Measurements from ENCODE around the gene BCAS3.

BCAS3 gene

GRCh38 chr17:61340431-61341209 lies 663.0 kb downstream of the BCAS3 start:
- Histone ChIP-seq H2BK12ac (ENCODE audit: low read length) (no peak overlapping the region), H3K27me3 (ENCODE audit: insufficient read depth, low read length) (no peaks in the 10 kb centered on the region), H2AFZ (ENCODE audit: insufficient read depth, low read length, poor library complexity) (no peak overlapping the region), H3K4ac (ENCODE audit: low read depth, low read length) (no peak overlapping the region), H3K14ac (ENCODE audit: low read length) (no peak overlapping the region), H2AK5ac (ENCODE audit: low read length) (no peak overlapping the region), H3K4me3 (ENCODE audit: low read depth, low read length) (no peak overlapping the region), H4K91ac (ENCODE audit: low read depth, low read length) (no peak overlapping the region), H3K27ac (ENCODE audit: low read depth, low read length) (no peak overlapping the region), H4K8ac (ENCODE audit: low read depth, low read length) (no peak overlapping the region), H3K23ac (ENCODE audit: low read length) (no peak overlapping the region), H3K9ac (ENCODE audit: low read length) (no peak overlapping the region), H3K4me1 (ENCODE audit: control insufficient read depth in 1 of 2, insufficient read depth in 2 of 2, low read length in 2 of 2) (no peaks in the 10 kb centered on the region), H2BK5ac (ENCODE audit: low read depth, low read length, poor library complexity) (no peak overlapping the region), H3K79me2 (ENCODE audit: control insufficient read depth, insufficient read depth, low read length, poor library complexity) (no peaks in the 10 kb centered on the region), H3K79me1 (ENCODE audit: low read length) (no peaks in the 10 kb centered on the region), H3K18ac (ENCODE audit: low read length) (no peak overlapping the region), H3K36me3 (ENCODE audit: control insufficient read depth in 1 of 2, insufficient read depth in 2 of 2, low read length in 2 of 2) (no peaks in the 10 kb centered on the region), H3K4me2 (ENCODE audit: low read length) (no peak overlapping the region), H4K12ac (ENCODE audit: low read depth, low read length) (no peak overlapping the region), H3K9me3 (ENCODE audit: insufficient read depth, low read depth, low read length) (no peaks in the 10 kb centered on the region), H2BK120ac (ENCODE audit: insufficient read depth, low read length, poor library complexity) (no peak overlapping the region)
- no peak for DNase-seq
- no CpG with 5 or more reads among the region's 13 CpGs for WGBS (ENCODE audit: extremely low coverage, insufficient coverage, insufficient read length)

- Histone ChIP-seq H3K9ac (ENCODE audit: low read length) (no peak overlapping the region), H2AK5ac (ENCODE audit: low read length) (no peak overlapping the region), H3K27me3 (ENCODE audit: insufficient read depth, low read length) (no peaks in the 10 kb centered on the region), H3K27ac (ENCODE audit: low read depth, low read length) (no peak overlapping the region), H3K36me3 (ENCODE audit: control insufficient read depth in 1 of 2, insufficient read depth in 2 of 2, low read length in 2 of 2) (no peaks in the 10 kb centered on the region), H4K8ac (ENCODE audit: low read depth, low read length) (no peak overlapping the region), H3K4me2 (ENCODE audit: low read length) (no peak overlapping the region), H4K12ac (ENCODE audit: low read depth, low read length) (no peak overlapping the region), H3K14ac (ENCODE audit: low read length) (no peak overlapping the region), H3K79me2 (ENCODE audit: control insufficient read depth, insufficient read depth, low read length, poor library complexity) (no peaks in the 10 kb centered on the region), H2BK5ac (ENCODE audit: low read depth, low read length, poor library complexity) (no peak overlapping the region), H3K4me1 (ENCODE audit: control insufficient read depth in 1 of 2, insufficient read depth in 2 of 2, low read length in 2 of 2) (no peaks in the 10 kb centered on the region), H2AFZ (ENCODE audit: insufficient read depth, low read length, poor library complexity) (no peak overlapping the region), H3K23ac (ENCODE audit: low read length) (no peak overlapping the region), H3K79me1 (ENCODE audit: low read length) (no peaks in the 10 kb centered on the region), H2BK120ac (ENCODE audit: insufficient read depth, low read length, poor library complexity) (no peak overlapping the region), H2BK12ac (ENCODE audit: low read length) (no peak overlapping the region), H3K18ac (ENCODE audit: low read length) (no peak overlapping the region), H3K4ac (ENCODE audit: low read depth, low read length) (no peak overlapping the region), H3K4me3 (ENCODE audit: low read depth, low read length) (no peak overlapping the region), H4K91ac (ENCODE audit: low read depth, low read length) (no peak overlapping the region), H3K9me3 (ENCODE audit: insufficient read depth, low read depth, low read length) (no peaks in the 10 kb centered on the region)
- DNase-seq: no peak
- WGBS (ENCODE audit: extremely low coverage, insufficient coverage, insufficient read length): no CpG with 5 or more reads among the region's 6 CpGs
These were observed 665.9 kb downstream of the BCAS3 start for GRCh38 chr17:61343576-61343975.

- Histone ChIP-seq H3K4me3 (ENCODE audit: low read depth, low read length) (no peak overlapping the region), H3K4me2 (ENCODE audit: low read length) (no peak overlapping the region), H4K91ac (ENCODE audit: low read depth, low read length) (no peak overlapping the region), H3K4me1 (ENCODE audit: control insufficient read depth in 1 of 2, insufficient read depth in 2 of 2, low read length in 2 of 2) (no peaks in the 10 kb centered on the region), H2BK5ac (ENCODE audit: low read depth, low read length, poor library complexity) (no peak overlapping the region), H3K27me3 (ENCODE audit: insufficient read depth, low read length) (no peaks in the 10 kb centered on the region), H3K79me2 (ENCODE audit: control insufficient read depth, insufficient read depth, low read length, poor library complexity) (no peaks in the 10 kb centered on the region), H3K14ac (ENCODE audit: low read length) (no peak overlapping the region), H3K79me1 (ENCODE audit: low read length) (no peaks in the 10 kb centered on the region), H3K4ac (ENCODE audit: low read depth, low read length) (no peak overlapping the region), H3K23ac (ENCODE audit: low read length) (no peak overlapping the region), H3K36me3 (ENCODE audit: control insufficient read depth in 1 of 2, insufficient read depth in 2 of 2, low read length in 2 of 2) (no peaks in the 10 kb centered on the region), H2BK120ac (ENCODE audit: insufficient read depth, low read length, poor library complexity) (no peak overlapping the region), H3K18ac (ENCODE audit: low read length) (no peak overlapping the region), H2BK12ac (ENCODE audit: low read length) (no peak overlapping the region), H4K12ac (ENCODE audit: low read depth, low read length) (no peak overlapping the region), H3K9ac (ENCODE audit: low read length) (no peak overlapping the region), H2AFZ (ENCODE audit: insufficient read depth, low read length, poor library complexity) (no peak overlapping the region), H3K9me3 (ENCODE audit: insufficient read depth, low read depth, low read length) (no peaks in the 10 kb centered on the region), H4K8ac (ENCODE audit: low read depth, low read length) (no peak overlapping the region), H2AK5ac (ENCODE audit: low read length) (no peak overlapping the region), H3K27ac (ENCODE audit: low read depth, low read length) (no peak overlapping the region)
- no peak for DNase-seq
- WGBS (ENCODE audit: extremely low coverage, insufficient coverage, insufficient read length): no CpG with 5 or more reads among the region's 6 CpGs
These were observed 667.4 kb downstream of the BCAS3 start for GRCh38 chr17:61345061-61345460.

GRCh38 chr17:61345825-61346666 lies 668.4 kb downstream of the BCAS3 start:
- DNase-seq: no peak
- no peak overlapping the region for H3K9ac ChIP-seq (ENCODE audit: low read length)
- no peaks in the 10 kb centered on the region for H3K9me3 ChIP-seq (ENCODE audit: insufficient read depth, low read depth, low read length)
- no peak overlapping the region for H2BK120ac ChIP-seq (ENCODE audit: insufficient read depth, low read length, poor library complexity)
- no peak overlapping the region for H3K4me2 ChIP-seq (ENCODE audit: low read length)
- no peak overlapping the region for H2AFZ ChIP-seq (ENCODE audit: insufficient read depth, low read length, poor library complexity)
- no CpG with 5 or more reads among the region's 7 CpGs for WGBS (ENCODE audit: extremely low coverage, insufficient coverage, insufficient read length)
- H4K12ac ChIP-seq (ENCODE audit: low read depth, low read length): no peak overlapping the region
- H3K23ac ChIP-seq (ENCODE audit: low read length): no peak overlapping the region
- H3K14ac ChIP-seq (ENCODE audit: low read length): no peak overlapping the region
- H3K79me2 ChIP-seq (ENCODE audit: control insufficient read depth, insufficient read depth, low read length, poor library complexity): no peaks in the 10 kb centered on the region
- H2AK5ac ChIP-seq (ENCODE audit: low read length): no peak overlapping the region
- H2BK12ac ChIP-seq (ENCODE audit: low read length): no peak overlapping the region
- no peaks in the 10 kb centered on the region for H3K79me1 ChIP-seq (ENCODE audit: low read length)
- H4K91ac ChIP-seq (ENCODE audit: low read depth, low read length): no peak overlapping the region
- H3K4me3 ChIP-seq (ENCODE audit: low read depth, low read length): no peak overlapping the region
- H3K27me3 ChIP-seq (ENCODE audit: insufficient read depth, low read length): no peaks in the 10 kb centered on the region
- H3K4me1 ChIP-seq (ENCODE audit: control insufficient read depth in 1 of 2, insufficient read depth in 2 of 2, low read length in 2 of 2): no peaks in the 10 kb centered on the region
- no peak overlapping the region for H3K18ac ChIP-seq (ENCODE audit: low read length)
- no peak overlapping the region for H4K8ac ChIP-seq (ENCODE audit: low read depth, low read length)
- no peak overlapping the region for H3K27ac ChIP-seq (ENCODE audit: low read depth, low read length)
- H3K4ac ChIP-seq (ENCODE audit: low read depth, low read length): no peak overlapping the region
- no peaks in the 10 kb centered on the region for H3K36me3 ChIP-seq (ENCODE audit: control insufficient read depth in 1 of 2, insufficient read depth in 2 of 2, low read length in 2 of 2)
- no peak overlapping the region for H2BK5ac ChIP-seq (ENCODE audit: low read depth, low read length, poor library complexity)
